GM12865 (cell line): ENCODE measurements around the gene OR1J2.
"Not testable (repeated sequence)": the region's sequence is repeated elsewhere in the genome, so short reads cannot be mapped to it uniquely, and the experiment has no call there.

Source experiments
- DNase-seq: peaks from one replicate; pipeline ENCODE4 v3.0.0; 2010; ENCODE audit warnings: low read depth
- H3K4me3 ChIP-seq: 2 replicates; pipeline ENCODE4 v1.5.1; 2011; ENCODE audit warnings: mild to moderate bottlenecking, low read depth, low read length, control low read depth
- CTCF ChIP-seq: IDR thresholded peaks from 2 replicates; pipeline ENCODE4 v1.5.1; 2011; ENCODE audit warnings: low read length, control low read depth, low read depth, inconsistent platforms; ENCODE audit not compliant: insufficient read depth; ENCODE audit errors: missing control alignments

OR1J2 gene

GRCh38 chr9:122518841-122519240 lies 8.2 kb downstream of the OR1J2 start, which contains the start of gene OR1J4:
Gene OR1J4, plus strand, starts transcription at chr9:122519141. Its CDS starts 0 bp downstream, at chr9:122519141.
- H3K4me3 ChIP-seq: no peak within 1 kb of the TSS
- TF ChIP-seq CTCF: no peak
- DNase-seq: no peak

GRCh38 chr9:122519376-122519775 lies 8.8 kb downstream of the OR1J2 start:
- no peak for DNase-seq
- no peak for TF ChIP-seq CTCF
- no peak overlapping the region for H3K4me3 ChIP-seq

DNA sequence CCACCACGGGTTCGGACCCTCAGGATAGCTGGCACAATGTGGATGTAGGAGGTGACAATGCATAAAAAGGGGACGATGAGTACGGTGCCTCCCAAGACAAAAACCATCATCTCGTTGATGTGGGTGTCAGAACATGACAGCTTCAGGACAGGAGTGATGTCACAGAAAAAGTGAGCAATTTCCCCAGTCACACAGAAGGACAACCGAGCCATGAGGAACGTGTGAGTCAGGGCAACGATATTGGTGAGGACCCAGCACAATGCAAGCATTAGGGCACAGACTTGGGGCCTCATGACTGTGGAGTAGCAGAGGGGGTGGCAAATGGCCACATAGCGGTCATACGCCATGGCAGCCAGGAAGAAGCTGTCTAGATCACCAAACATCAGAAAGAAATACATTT lies 16.0 kb downstream of the OR1J2 start:
- DNase-seq: no peak
- no peak for TF ChIP-seq CTCF
- H3K4me3 ChIP-seq: no peak overlapping the region

DNA sequence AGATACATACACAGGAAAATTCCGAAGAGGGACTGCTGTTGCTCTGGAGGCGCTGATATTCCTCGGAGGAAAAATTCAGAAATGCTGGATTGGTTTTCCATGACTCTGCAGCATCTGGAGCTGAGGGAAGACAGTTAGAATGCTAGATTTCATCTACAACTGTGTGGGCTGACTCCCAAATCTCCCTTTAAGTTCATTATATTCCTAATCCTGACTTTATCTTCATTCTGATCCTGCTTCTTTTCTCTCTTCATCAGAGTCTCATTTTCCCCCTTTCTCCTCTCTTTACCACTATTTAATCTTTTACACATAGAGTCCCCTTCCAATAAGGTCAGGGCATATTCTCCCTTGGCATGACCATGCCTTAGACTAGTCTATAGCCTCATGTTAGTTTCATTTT lies 16.6 kb downstream of the OR1J2 start, which contains the start of gene OR1N1:
Gene OR1N1, minus strand, starts transcription at position 101 of the 400 bp plus-strand sequence. Its CDS starts 0 bp downstream, at position 101.
- no peak within 1 kb of the TSS for H3K4me3 ChIP-seq
- no peak for DNase-seq
- TF ChIP-seq CTCF: no peak

DNA sequence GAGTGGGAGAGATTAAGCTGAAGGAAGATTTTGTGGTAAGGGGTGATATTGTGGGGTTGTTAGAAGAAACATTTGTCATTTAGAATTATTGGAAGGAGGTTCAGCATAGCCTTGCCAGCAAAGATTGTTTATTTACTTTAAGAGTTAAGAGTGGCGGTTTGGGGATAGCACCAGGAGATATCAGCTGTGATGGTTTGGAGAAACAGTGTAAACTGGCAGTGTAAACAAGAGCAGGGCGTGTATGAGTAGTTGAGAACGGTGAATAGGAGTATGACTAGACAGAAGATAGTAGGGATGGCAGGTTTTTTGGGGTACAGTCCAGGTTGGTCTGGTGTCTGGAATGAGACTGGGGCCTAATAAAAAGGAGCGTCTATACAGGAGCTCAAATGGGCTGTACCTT lies 20.6 kb downstream of the OR1J2 start:
- not testable (repeated sequence) for DNase-seq, H3K4me3 ChIP-seq

DNA sequence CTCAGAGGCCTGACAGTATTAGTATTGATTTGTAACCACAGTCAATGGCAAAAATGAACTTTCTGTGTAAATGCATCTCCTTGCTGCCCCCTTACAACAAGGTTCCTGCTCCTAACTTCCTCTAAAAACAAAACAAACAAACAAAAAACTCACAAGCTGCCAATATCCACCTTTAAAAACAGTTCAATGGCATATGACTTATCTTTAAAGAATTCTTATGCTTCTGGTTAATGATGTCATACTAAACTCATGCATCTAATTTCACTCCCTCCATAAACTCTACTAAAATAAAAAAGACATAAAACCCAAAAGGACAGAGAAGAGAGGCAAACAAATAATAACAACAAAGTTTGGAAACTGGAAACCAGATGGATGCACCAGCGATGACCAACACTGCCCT lies 25.5 kb downstream of the OR1J2 start:
- H3K4me3 ChIP-seq: no peak overlapping the region
- no peak for DNase-seq
- no peak for TF ChIP-seq CTCF

GRCh38 chr9:122537066-122537465 lies 26.5 kb downstream of the OR1J2 start:
- DNase-seq, H3K4me3 ChIP-seq: not testable (repeated sequence)

DNA sequence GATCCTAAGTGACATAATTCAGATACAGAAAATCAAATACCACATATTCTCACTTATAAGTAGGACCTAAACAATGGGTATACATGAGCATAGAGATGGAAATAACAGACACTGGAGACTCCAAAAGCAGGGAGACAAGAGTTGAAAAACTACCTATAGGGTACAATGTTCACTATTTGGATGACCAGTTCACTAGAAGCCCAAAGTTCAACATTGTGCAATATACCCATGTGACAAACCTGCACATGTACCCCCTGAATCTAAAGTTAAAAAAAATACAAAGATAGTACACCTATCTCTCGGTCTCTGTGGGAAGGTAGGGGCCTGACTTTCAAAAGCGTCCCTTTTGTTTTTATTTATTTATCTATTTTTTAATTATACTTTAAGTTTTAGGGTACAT lies 28.2 kb downstream of the OR1J2 start:
- no peak for TF ChIP-seq CTCF
- H3K4me3 ChIP-seq: no peak overlapping the region
- no peak for DNase-seq
